ENCODE data around the gene WWC1. TPM values are rescaled to one million over a fixed set of nuclear protein-coding genes. Genes with fewer than 3 reads are reported as not detected.

The WWC1 gene
- total and polyA plus RNA-seq, 9 of the 15 experiments (the other 6 are each of a cell fraction or from before 2014, with no cell fraction given), result under 0.01 to 0.54 (median 0.42) TPM; not detected in 6

DNA sequence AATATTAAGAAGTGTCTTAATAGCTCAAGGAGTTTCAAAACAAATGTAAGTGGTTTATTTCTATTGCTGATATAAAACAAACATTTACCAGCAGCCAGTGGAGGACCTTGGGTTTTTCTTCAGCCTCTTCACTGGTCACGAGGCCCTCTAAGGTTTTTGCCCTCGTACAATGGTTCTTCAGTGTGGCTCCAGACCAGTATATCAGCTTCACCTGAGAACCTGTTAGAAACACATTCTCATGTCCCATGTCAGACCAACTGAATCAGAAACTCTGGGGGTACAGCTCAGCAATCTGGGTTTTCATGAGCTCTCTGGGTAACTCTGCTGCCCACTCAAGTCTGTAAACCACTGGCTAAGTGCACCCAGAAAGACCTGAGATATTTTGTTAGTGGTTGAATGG lies 12.9 kb downstream of the WWC1 start:
- Histone ChIP-seq H3K9me3 (replicated peaks; ENCODE audit: control insufficient read depth, insufficient read depth, low read depth, low read length) (no peaks in the 10 kb centered on the region), H3K27ac (ENCODE audit: extremely low read depth, low read depth, low read length) (no peak overlapping the region), H3K9ac (ENCODE audit: insufficient read depth in 1 of 2, low read depth in 2 of 2, low read length in 2 of 2) (no peak overlapping the region), H3K27me3 (ENCODE audit: control insufficient read depth in 2 of 2, insufficient read depth in 2 of 2, low read length in 2 of 2) (peaks cover 0 to 7% of the 10 kb centered on the region in 2 experiments; a peak in 2 of 5 replicates), H3K4me3 (no peak overlapping the region), H3K79me2 (ENCODE audit: control insufficient read depth, insufficient read depth, low read length) (no peaks in the 10 kb centered on the region), H3K9me1 (ENCODE audit: control insufficient read depth, insufficient read depth, low read length) (no peaks in the 10 kb centered on the region), H3K4me2 (ENCODE audit: insufficient read depth, low read length) (no peak overlapping the region), H3K4me1 (replicated peaks in 1 of 2; ENCODE audit: control insufficient read depth in 2 of 2, insufficient read depth in 2 of 2, low read length in 2 of 2) (no peaks in the 10 kb centered on the region), H2AFZ (ENCODE audit: low read depth, low read length) (no peak overlapping the region), H3K36me3 (ENCODE audit: control insufficient read depth, insufficient read depth, low read length) (no peaks in the 10 kb centered on the region), H4K20me1 (replicated peaks; ENCODE audit: control insufficient read depth, insufficient read depth, low read length) (no peaks in the 10 kb centered on the region; the same call in 1 of the 2 replicates)
- in situ Hi-C loops (cut with MboI), result no loop called here
- BruUV-seq (replicated peaks), result no TSS peak
- FAIRE-seq (no peak), ATAC-seq (no peak), DNase-seq (ENCODE audit: extremely low read depth in 1 of 4, low spot score in 3 of 4) (no peak)
- ChIA-PET CTCF (ENCODE audit: low intra/inter-chr PET ratio) (no interaction called here), POLR2A (no interaction called here)
- 0% methylated on average over 2 of the region's 2 CpGs for WGBS (ENCODE audit: insufficient coverage, low coverage, missing lambda C conversion rate)
- intact Hi-C loops (cut with micrococcal nuclease), result no loop called here
- TF ChIP-seq SREBF1 (IDR thresholded peaks at IDR 0.05; ENCODE audit: borderline replicate concordance, low read depth, low read length) (no peak), ZNF165 (CRISPR knock-in tag; IDR thresholded peaks at IDR 0.05; ENCODE audit: borderline replicate concordance) (no peak), EHMT2 (IDR thresholded peaks at IDR 0.05) (no peak), BRF1 (IDR thresholded peaks at IDR 0.05; ENCODE audit: borderline replicate concordance, extremely low read depth, insufficient read length) (no peak), HDAC2 (IDR thresholded peaks at IDR 0.05) (no peak), PHB (CRISPR knock-in tag; IDR thresholded peaks at IDR 0.05) (no peak), ARID1B (IDR thresholded peaks at IDR 0.05) (no peak), EZH2 (IDR thresholded peaks at IDR 0.05; ENCODE audit: borderline replicate concordance, low read depth, low read length) (no peak), POLR2AphosphoS5 (IDR thresholded peaks at IDR 0.05; ENCODE audit: control insufficient read depth, insufficient read depth, low read depth, low read length) (no peak), POLR3G (IDR thresholded peaks at IDR 0.05; ENCODE audit: extremely low read depth, insufficient read length, insufficient replicate concordance) (no peak), MED1 (CRISPR knock-in tag; IDR thresholded peaks at IDR 0.05; ENCODE audit: borderline replicate concordance) (no peak), RBM34 (IDR thresholded peaks at IDR 0.05; ENCODE audit: borderline replicate concordance, insufficient read depth, low read length) (no peak)
- TF ChIP-seq, protein P1, sequence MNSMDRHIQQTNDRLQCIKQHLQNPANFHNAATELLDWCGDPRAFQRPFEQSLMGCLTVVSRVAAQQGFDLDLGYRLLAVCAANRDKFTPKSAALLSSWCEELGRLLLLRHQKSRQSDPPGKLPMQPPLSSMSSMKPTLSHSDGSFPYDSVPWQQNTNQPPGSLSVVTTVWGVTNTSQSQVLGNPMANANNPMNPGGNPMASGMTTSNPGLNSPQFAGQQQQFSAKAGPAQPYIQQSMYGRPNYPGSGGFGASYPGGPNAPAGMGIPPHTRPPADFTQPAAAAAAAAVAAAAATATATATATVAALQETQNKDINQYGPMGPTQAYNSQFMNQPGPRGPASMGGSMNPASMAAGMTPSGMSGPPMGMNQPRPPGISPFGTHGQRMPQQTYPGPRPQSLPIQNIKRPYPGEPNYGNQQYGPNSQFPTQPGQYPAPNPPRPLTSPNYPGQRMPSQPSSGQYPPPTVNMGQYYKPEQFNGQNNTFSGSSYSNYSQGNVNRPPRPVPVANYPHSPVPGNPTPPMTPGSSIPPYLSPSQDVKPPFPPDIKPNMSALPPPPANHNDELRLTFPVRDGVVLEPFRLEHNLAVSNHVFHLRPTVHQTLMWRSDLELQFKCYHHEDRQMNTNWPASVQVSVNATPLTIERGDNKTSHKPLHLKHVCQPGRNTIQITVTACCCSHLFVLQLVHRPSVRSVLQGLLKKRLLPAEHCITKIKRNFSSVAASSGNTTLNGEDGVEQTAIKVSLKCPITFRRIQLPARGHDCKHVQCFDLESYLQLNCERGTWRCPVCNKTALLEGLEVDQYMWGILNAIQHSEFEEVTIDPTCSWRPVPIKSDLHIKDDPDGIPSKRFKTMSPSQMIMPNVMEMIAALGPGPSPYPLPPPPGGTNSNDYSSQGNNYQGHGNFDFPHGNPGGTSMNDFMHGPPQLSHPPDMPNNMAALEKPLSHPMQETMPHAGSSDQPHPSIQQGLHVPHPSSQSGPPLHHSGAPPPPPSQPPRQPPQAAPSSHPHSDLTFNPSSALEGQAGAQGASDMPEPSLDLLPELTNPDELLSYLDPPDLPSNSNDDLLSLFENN (IDR thresholded peaks at IDR 0.05; ENCODE audit: low read depth in 2 of 2, low read length in 2 of 2), result no peak
- TF ChIP-seq, protein P2, sequence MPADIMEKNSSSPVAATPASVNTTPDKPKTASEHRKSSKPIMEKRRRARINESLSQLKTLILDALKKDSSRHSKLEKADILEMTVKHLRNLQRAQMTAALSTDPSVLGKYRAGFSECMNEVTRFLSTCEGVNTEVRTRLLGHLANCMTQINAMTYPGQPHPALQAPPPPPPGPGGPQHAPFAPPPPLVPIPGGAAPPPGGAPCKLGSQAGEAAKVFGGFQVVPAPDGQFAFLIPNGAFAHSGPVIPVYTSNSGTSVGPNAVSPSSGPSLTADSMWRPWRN (IDR thresholded peaks at IDR 0.05; ENCODE audit: low read depth), result no peak
- TF ChIP-seq, protein P3, sequence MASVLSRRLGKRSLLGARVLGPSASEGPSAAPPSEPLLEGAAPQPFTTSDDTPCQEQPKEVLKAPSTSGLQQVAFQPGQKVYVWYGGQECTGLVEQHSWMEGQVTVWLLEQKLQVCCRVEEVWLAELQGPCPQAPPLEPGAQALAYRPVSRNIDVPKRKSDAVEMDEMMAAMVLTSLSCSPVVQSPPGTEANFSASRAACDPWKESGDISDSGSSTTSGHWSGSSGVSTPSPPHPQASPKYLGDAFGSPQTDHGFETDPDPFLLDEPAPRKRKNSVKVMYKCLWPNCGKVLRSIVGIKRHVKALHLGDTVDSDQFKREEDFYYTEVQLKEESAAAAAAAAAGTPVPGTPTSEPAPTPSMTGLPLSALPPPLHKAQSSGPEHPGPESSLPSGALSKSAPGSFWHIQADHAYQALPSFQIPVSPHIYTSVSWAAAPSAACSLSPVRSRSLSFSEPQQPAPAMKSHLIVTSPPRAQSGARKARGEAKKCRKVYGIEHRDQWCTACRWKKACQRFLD (CRISPR knock-in tag; IDR thresholded peaks at IDR 0.05), result no peak

Data from K562 (cell line).